ENCODE measurements around the gene SUPT20H. TPM values are rescaled to one million over a fixed set of nuclear protein-coding genes. Genes with fewer than 3 reads are reported as not detected.

Gene SUPT20H
- total RNA-seq, result 10 to 100 TPM; 73.8 to 90.9 (median 87.3) TPM
- 87.4 TPM for total RNA-seq (2013)
- total RNA-seq, result 45.4 to 99.6 (median 66.7) reads per million in 29 experiments

GRCh38 chr13:37058910-37059847 is at the start of gene SUPT20H:
Gene SUPT20H, minus strand, starts transcription at chr13:37059688. Its CDS starts 8,198 bp downstream, at chr13:37051490.
- under 1% methylated on average over 65 of the region's 75 CpGs for WGBS (ENCODE audit: insufficient coverage)
- Mint-ChIP-seq H3K9me3 (no peaks in the 10 kb centered on the region), H3K36me3 (peaks cover 13% of the 10 kb centered on the region), H3K27me3 (no peaks in the 10 kb centered on the region), H3K27ac (peak within 1 kb of the TSS; percentile 97), H3K4me3 (peak within 1 kb of the TSS; percentile 87 to 96 (median 90)), H3K4me1 (peaks cover 37 to 56% (median 49%) of the 10 kb centered on the region in 3 donors)
- Histone ChIP-seq H3K27ac (ENCODE audit: low read length) (peak within 1 kb of the TSS; percentile 93), H3K27me3 (replicated peaks in 1 of 2; ENCODE audit: control insufficient read depth in 2 of 2, extremely low read depth in 1 of 2, insufficient read depth in 2 of 2, low read length in 1 of 2) (no peaks in the 10 kb centered on the region), H3K9me3 (no peaks in the 10 kb centered on the region), H3K4me1 (ENCODE audit: control insufficient read depth in 1 of 2, extremely low read depth in 1 of 2, insufficient read depth in 2 of 2, low read length in 2 of 2) (peaks cover 8 to 22% of the 10 kb centered on the region in 2 experiments), H3K4me3 (ENCODE audit: control insufficient read depth in 1 of 2, extremely low read depth in 1 of 2, low read length in 1 of 2) (peak within 1 kb of the TSS; percentile 79 to 93), H3K36me3 (ENCODE audit: control insufficient read depth in 2 of 2, extremely low read depth in 1 of 2, insufficient read depth in 1 of 2, low read length in 1 of 2) (no peaks in the 10 kb centered on the region)
- ChIA-PET CTCF (interaction anchor here in 1 of 2 donors (1.2 kb wide), 1 partner anchor 60 kb away, joined by 5 read pairs; the partner anchor contains the start of gene ALG5), POLR2A (interaction anchor here in 1 of 2 donors (0.9 kb wide), 1 partner anchor 29 kb away, joined by 3 read pairs; no protein-coding TSS in a partner anchor)
- peak; percentile 95 to 97 (median 96) for ATAC-seq (replicated peaks in 1 of 4)
- DNase-seq, result peak; percentile 87 to 97 (median 93)

GRCh38 chr13:37109051-37109678 is 49.7 kb upstream of the SUPT20H start:
- H3K27me3 Mint-ChIP-seq, result peaks cover 8 to 18% of the 10 kb centered on the region in 2 donors
- H3K36me3 Mint-ChIP-seq, result no peaks in the 10 kb centered on the region
- no CpG with 5 or more reads among the region's 1 CpG for WGBS (ENCODE audit: insufficient coverage)
- H3K27ac ChIP-seq (ENCODE audit: low read length), result no peak overlapping the region
- no peaks in the 10 kb centered on the region for H3K4me1 ChIP-seq (ENCODE audit: control insufficient read depth in 1 of 2, extremely low read depth in 1 of 2, insufficient read depth in 2 of 2, low read length in 2 of 2)
- ATAC-seq (replicated peaks in 1 of 4) (no peak), DNase-seq (peak in 1 of 35 experiments; percentile 2)
- POLR2A ChIA-PET, result no interaction called here
- no peaks in the 10 kb centered on the region for H3K4me1 Mint-ChIP-seq
- H3K4me3 ChIP-seq (ENCODE audit: control insufficient read depth in 1 of 2, extremely low read depth in 1 of 2, low read length in 1 of 2), result no peak overlapping the region
- H3K36me3 ChIP-seq (ENCODE audit: control insufficient read depth in 2 of 2, extremely low read depth in 1 of 2, insufficient read depth in 1 of 2, low read length in 1 of 2), result no peaks in the 10 kb centered on the region
- no peaks in the 10 kb centered on the region for H3K27me3 ChIP-seq (replicated peaks in 1 of 2; ENCODE audit: control insufficient read depth in 2 of 2, extremely low read depth in 1 of 2, insufficient read depth in 2 of 2, low read length in 1 of 2)
- no peaks in the 10 kb centered on the region for H3K9me3 ChIP-seq
- H3K4me3 Mint-ChIP-seq, result no peak overlapping the region
- CTCF ChIA-PET, result no interaction called here
- H3K27ac Mint-ChIP-seq, result no peak overlapping the region
- no peaks in the 10 kb centered on the region for H3K9me3 Mint-ChIP-seq

GRCh38 chr13:37107868-37108267 is 48.4 kb upstream of the SUPT20H start:
- Histone ChIP-seq H3K27ac (ENCODE audit: low read length) (no peak overlapping the region), H3K36me3 (ENCODE audit: control insufficient read depth in 2 of 2, extremely low read depth in 1 of 2, insufficient read depth in 1 of 2, low read length in 1 of 2) (no peaks in the 10 kb centered on the region), H3K4me1 (ENCODE audit: control insufficient read depth in 1 of 2, extremely low read depth in 1 of 2, insufficient read depth in 2 of 2, low read length in 2 of 2) (no peaks in the 10 kb centered on the region), H3K27me3 (replicated peaks in 1 of 2; ENCODE audit: control insufficient read depth in 2 of 2, extremely low read depth in 1 of 2, insufficient read depth in 2 of 2, low read length in 1 of 2) (no peaks in the 10 kb centered on the region), H3K4me3 (ENCODE audit: control insufficient read depth in 1 of 2, extremely low read depth in 1 of 2, low read length in 1 of 2) (no peak overlapping the region), H3K9me3 (no peaks in the 10 kb centered on the region)
- Mint-ChIP-seq H3K27me3 (peaks cover 10 to 17% of the 10 kb centered on the region in 2 donors), H3K4me1 (no peaks in the 10 kb centered on the region), H3K9me3 (no peaks in the 10 kb centered on the region), H3K4me3 (no peak overlapping the region), H3K36me3 (no peaks in the 10 kb centered on the region), H3K27ac (no peak overlapping the region)
- no peak for DNase-seq
- no CpG with 5 or more reads among the region's 1 CpG for WGBS (ENCODE audit: insufficient coverage)
- CTCF ChIA-PET, result no interaction called here
- POLR2A ChIA-PET, result no interaction called here
- ATAC-seq (replicated peaks in 1 of 4), result no peak

GRCh38 chr13:37107456-37107855 is 48.0 kb upstream of the SUPT20H start:
- CTCF ChIA-PET, result no interaction called here
- WGBS (ENCODE audit: insufficient coverage), result 83% methylated on average over 4 of the region's 4 CpGs
- H3K4me1 Mint-ChIP-seq, result no peaks in the 10 kb centered on the region

GRCh38 chr13:37106642-37107041 is 47.2 kb upstream of the SUPT20H start:
- H3K27me3 ChIP-seq (replicated peaks in 1 of 2; ENCODE audit: control insufficient read depth in 2 of 2, extremely low read depth in 1 of 2, insufficient read depth in 2 of 2, low read length in 1 of 2), result no peaks in the 10 kb centered on the region
- H3K4me1 Mint-ChIP-seq, result no peaks in the 10 kb centered on the region
- ChIA-PET POLR2A (no interaction called here), CTCF (no interaction called here)
- H3K9me3 ChIP-seq, result no peaks in the 10 kb centered on the region
- no peak overlapping the region for H3K27ac Mint-ChIP-seq
- no peaks in the 10 kb centered on the region for H3K4me1 ChIP-seq (ENCODE audit: control insufficient read depth in 1 of 2, extremely low read depth in 1 of 2, insufficient read depth in 2 of 2, low read length in 2 of 2)
- H3K4me3 ChIP-seq (ENCODE audit: control insufficient read depth in 1 of 2, extremely low read depth in 1 of 2, low read length in 1 of 2), result no peak overlapping the region
- peaks cover 11 to 24% of the 10 kb centered on the region in 2 donors for H3K27me3 Mint-ChIP-seq
- H3K27ac ChIP-seq (ENCODE audit: low read length), result no peak overlapping the region
- H3K36me3 ChIP-seq (ENCODE audit: control insufficient read depth in 2 of 2, extremely low read depth in 1 of 2, insufficient read depth in 1 of 2, low read length in 1 of 2), result no peaks in the 10 kb centered on the region
- no peaks in the 10 kb centered on the region for H3K36me3 Mint-ChIP-seq
- DNase-seq, result no peak
- ATAC-seq (replicated peaks in 1 of 4), result no peak
- no peaks in the 10 kb centered on the region for H3K9me3 Mint-ChIP-seq
- H3K4me3 Mint-ChIP-seq, result no peak overlapping the region
- WGBS (ENCODE audit: insufficient coverage), result 92% methylated on average over 2 of the region's 2 CpGs

More at GRCh38 chr13:37107456-37107855, 48.0 kb upstream of the SUPT20H start:
- no peaks in the 10 kb centered on the region for H3K36me3 Mint-ChIP-seq
- Histone ChIP-seq H3K9me3 (no peaks in the 10 kb centered on the region), H3K27ac (ENCODE audit: low read length) (no peak overlapping the region), H3K4me3 (ENCODE audit: control insufficient read depth in 1 of 2, extremely low read depth in 1 of 2, low read length in 1 of 2) (no peak overlapping the region), H3K27me3 (replicated peaks in 1 of 2; ENCODE audit: control insufficient read depth in 2 of 2, extremely low read depth in 1 of 2, insufficient read depth in 2 of 2, low read length in 1 of 2) (no peaks in the 10 kb centered on the region), H3K4me1 (ENCODE audit: control insufficient read depth in 1 of 2, extremely low read depth in 1 of 2, insufficient read depth in 2 of 2, low read length in 2 of 2) (no peaks in the 10 kb centered on the region), H3K36me3 (ENCODE audit: control insufficient read depth in 2 of 2, extremely low read depth in 1 of 2, insufficient read depth in 1 of 2, low read length in 1 of 2) (no peaks in the 10 kb centered on the region)
- H3K9me3 Mint-ChIP-seq, result no peaks in the 10 kb centered on the region
- H3K27me3 Mint-ChIP-seq, result peaks cover 10 to 20% of the 10 kb centered on the region in 2 donors
- POLR2A ChIA-PET, result no interaction called here
- H3K4me3 Mint-ChIP-seq, result no peak overlapping the region
- H3K27ac Mint-ChIP-seq, result no peak overlapping the region
- ATAC-seq (replicated peaks in 1 of 4) (no peak), DNase-seq (no peak)

- H3K36me3 ChIP-seq (ENCODE audit: control insufficient read depth in 2 of 2, extremely low read depth in 1 of 2, insufficient read depth in 1 of 2, low read length in 1 of 2), result no peaks in the 10 kb centered on the region
- ChIA-PET CTCF (no interaction called here), POLR2A (no interaction called here)
- H3K9me3 Mint-ChIP-seq, result no peaks in the 10 kb centered on the region
- H3K27me3 ChIP-seq (replicated peaks in 1 of 2; ENCODE audit: control insufficient read depth in 2 of 2, extremely low read depth in 1 of 2, insufficient read depth in 2 of 2, low read length in 1 of 2), result no peaks in the 10 kb centered on the region
- 90% methylated on average over 25 of the region's 26 CpGs for WGBS (ENCODE audit: insufficient coverage)
- H3K9me3 ChIP-seq, result no peaks in the 10 kb centered on the region
- no peaks in the 10 kb centered on the region for H3K4me1 Mint-ChIP-seq
- no peak within 1 kb of the TSS for H3K4me3 Mint-ChIP-seq
- no peak within 1 kb of the TSS for H3K27ac ChIP-seq (ENCODE audit: low read length)
- H3K27me3 Mint-ChIP-seq, result peaks cover 13 to 27% of the 10 kb centered on the region in 2 donors
- H3K4me3 ChIP-seq (ENCODE audit: control insufficient read depth in 1 of 2, extremely low read depth in 1 of 2, low read length in 1 of 2), result no peak within 1 kb of the TSS
- H3K27ac Mint-ChIP-seq, result no peak within 1 kb of the TSS
- ATAC-seq (replicated peaks in 1 of 4), result no peak
- H3K4me1 ChIP-seq (ENCODE audit: control insufficient read depth in 1 of 2, extremely low read depth in 1 of 2, insufficient read depth in 2 of 2, low read length in 2 of 2), result no peaks in the 10 kb centered on the region
- no peak for DNase-seq
- no peaks in the 10 kb centered on the region for H3K36me3 Mint-ChIP-seq
Measured at GRCh38 chr13:37105251-37105714, 45.8 kb upstream of the SUPT20H start, which contains the start of gene CSNK1A1L. Gene CSNK1A1L, minus strand, starts transcription at chr13:37105664. Its CDS starts 408 bp downstream, at chr13:37105256.
